VCaP (cell line): ENCODE measurements around the gene MIGA1.
"Not testable (repeated sequence)": the region's sequence is repeated elsewhere in the genome, so short reads cannot be mapped to it uniquely, and the experiment has no call there.

Source experiments
- H3K27ac ChIP-seq: fragments of 450-650 bp; 2 replicates; pipeline ENCODE4 v1.5.1; 2017
- TF ChIP-seq, protein P1 (sequence below): fragments of 450-650 bp; conservative IDR thresholded peaks from 2 replicates; pipeline ENCODE4 v1.5.1; 2017; ENCODE audit warnings: mild to moderate bottlenecking, moderate library complexity

Gene MIGA1, protein sequence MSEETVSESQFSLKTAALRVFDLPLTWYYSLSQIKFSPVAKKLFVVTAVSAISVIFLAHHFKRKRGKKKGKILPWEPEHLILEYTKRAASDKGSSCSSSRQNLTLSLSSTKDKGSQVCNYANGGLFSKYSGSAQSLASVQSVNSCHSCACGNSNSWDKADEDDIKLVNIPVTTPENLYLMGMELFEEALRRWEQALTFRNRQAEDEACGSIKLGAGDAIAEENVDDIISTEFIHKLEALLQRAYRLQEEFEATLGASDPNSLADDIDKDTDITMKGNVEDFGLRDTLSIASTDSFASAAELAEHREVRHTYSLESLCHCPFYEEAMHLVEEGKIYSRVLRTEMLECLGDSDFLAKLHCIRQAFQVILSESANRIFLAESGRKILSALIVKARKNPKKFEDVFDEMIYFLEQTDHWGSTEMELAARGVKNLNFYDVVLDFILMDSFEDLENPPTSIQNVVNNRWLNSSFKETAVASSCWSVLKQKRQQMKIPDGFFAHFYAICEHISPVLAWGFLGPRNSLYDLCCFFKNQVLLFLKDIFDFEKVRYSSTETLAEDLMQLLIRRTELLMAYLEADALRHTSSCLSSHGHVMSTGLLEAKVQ

DNA sequence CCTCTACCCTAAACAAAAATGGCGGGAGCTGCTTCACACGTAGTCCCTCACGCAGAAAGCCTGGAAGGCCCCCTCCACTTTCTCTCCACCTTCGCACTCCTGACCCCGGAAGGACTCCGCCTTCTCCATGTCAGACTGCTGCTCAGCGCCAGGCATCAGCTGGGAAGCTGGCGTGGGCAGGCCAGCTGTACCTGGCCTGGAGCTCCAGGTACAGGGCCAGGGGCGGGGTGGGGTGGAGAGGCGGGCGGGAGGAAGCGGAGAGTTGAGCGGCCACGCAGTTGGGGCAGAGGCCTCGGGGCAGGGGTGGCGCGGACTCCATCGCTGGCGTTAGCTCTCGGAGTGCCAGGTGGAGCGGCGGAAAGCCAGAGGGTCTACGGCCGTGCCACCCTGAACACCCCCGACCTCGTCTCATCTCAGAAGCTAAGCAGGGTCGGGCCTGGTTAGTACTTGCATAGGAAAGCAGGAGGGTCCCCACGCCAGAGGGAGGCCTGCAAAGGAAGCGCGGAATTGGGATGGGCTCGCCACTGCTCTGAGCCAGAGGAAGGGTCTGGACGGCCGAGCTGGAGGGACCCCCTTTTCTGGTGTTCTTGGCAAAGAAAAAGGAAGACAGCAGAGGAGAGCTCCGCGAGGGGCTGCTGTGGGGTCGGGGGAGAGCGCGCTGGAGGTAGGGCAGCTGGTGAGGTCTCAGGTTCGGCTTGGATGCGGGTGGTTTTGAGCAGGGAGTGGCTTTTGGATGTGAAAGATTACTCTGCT is at the start of gene MIGA1:
TSS of gene MIGA1 (plus strand) at position 121 of the 753 bp plus-strand sequence. CDS start 3,604 bp downstream, outside the sequence.
- H3K27ac ChIP-seq = peak within 1 kb of the TSS; percentile 84
- TF ChIP-seq, protein P1, sequence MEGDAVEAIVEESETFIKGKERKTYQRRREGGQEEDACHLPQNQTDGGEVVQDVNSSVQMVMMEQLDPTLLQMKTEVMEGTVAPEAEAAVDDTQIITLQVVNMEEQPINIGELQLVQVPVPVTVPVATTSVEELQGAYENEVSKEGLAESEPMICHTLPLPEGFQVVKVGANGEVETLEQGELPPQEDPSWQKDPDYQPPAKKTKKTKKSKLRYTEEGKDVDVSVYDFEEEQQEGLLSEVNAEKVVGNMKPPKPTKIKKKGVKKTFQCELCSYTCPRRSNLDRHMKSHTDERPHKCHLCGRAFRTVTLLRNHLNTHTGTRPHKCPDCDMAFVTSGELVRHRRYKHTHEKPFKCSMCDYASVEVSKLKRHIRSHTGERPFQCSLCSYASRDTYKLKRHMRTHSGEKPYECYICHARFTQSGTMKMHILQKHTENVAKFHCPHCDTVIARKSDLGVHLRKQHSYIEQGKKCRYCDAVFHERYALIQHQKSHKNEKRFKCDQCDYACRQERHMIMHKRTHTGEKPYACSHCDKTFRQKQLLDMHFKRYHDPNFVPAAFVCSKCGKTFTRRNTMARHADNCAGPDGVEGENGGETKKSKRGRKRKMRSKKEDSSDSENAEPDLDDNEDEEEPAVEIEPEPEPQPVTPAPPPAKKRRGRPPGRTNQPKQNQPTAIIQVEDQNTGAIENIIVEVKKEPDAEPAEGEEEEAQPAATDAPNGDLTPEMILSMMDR = no peak

DNA sequence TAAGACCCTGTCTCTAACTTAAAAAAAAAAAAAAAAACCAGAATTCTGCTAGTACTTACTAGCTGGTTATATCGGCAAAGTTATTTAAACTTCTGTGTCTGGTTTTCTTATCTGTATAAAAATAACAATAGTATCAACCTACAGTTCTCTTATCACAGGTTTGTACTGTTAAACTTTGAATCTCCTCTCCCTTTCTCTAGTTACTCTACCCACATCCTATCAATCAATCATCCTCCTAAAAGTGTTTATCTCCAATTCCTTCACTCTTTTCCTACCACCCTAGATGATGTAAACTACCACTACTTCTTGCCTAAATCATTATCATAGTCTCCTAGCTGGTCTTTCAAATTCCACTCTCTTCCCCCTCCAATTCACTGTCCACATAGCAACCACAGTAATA is 47.4 kb upstream of the MIGA1 start:
- H3K27ac ChIP-seq = no peak overlapping the region
- TF ChIP-seq, protein P1 = no peak

DNA sequence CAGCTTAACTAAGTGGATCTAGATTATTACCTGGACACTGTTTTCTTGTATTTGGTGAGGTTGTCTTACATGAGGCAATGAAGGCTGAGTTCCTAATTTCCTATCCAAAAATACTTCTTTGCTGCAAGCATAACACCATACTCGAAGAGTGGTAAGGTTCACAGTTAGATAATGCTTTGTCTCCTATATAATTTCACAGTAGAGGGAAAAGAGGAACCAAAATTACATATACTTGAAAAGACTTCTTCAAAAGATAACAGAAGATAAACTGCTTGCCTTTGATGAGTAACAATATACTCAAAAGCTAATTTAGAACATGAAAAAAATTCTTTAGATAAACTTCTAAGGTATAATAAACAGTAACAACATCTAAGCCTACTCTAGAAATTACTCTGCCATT is 40.2 kb upstream of the MIGA1 start:
- TF ChIP-seq, protein P1 = no peak
- no peak overlapping the region for H3K27ac ChIP-seq

DNA sequence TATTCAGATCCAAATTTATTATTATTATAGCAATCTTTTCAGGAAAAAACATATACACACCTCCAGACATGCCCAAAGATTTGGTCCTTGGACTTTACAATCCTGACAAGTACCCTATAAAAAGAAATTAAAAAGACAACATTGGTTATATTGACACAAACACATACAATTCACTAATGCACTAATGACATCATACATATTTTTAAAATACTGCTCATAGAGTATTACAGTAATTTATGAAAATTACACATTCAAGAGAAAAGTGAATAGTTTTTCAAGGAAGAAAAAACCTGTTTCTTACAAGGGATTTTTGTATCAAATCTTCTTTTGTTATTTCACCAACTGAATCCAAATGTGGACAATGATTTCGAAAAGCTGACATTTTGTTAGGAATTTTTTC is 38.1 kb upstream of the MIGA1 start:
- TF ChIP-seq, protein P1 = no peak
- H3K27ac ChIP-seq = no peak overlapping the region

DNA sequence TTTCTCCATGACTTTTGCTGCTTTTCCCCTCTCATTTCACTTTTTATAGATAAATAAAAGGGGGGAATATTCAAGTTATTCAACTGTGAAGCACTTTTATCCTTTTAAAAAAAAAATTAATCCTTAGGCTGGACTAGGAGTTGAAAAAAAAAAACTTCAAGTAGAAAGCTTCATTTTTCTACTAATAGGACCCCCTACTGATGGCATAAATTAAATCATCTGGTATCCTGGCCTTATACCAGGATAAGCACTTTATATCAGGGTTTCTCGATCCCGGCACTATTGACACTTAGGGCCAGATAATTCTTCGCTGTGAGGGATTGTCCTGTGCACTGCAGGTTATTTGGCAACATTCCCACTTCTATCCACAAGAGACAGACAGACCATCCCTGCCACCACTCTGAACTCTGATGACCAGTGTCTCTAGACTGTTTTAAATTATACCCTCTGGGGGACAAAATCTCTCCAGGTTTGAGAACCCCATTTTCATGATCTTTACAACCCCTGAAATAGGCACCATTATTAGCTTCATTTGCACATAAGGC is 37.4 kb upstream of the MIGA1 start:
- TF ChIP-seq, protein P1 = no peak
- H3K27ac ChIP-seq = no peak overlapping the region

DNA sequence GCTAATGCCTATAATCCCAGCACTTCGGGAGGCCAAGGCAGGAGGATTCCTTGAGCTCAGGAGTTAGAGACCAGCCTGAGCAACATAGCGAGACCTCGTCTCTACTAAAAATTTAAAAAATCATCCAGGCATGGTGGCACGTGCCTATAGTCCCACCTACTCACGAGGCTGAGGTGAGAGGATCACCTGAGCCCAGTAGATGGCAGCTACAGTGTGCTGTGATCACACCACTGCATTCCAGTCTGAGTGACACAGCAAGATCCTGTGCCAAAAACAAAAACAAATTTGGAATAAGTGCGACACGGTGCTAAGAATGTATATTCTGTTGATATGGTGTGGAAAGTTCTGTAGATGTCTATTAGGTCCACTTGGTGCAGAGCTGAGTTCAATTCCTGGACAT is 34.9 kb upstream of the MIGA1 start:
- H3K27ac ChIP-seq = peak overlapping the region; percentile 43; the same call in 1 of the 2 replicates
- TF ChIP-seq, protein P1 = no peak; the same call in 1 of the 2 replicates

DNA sequence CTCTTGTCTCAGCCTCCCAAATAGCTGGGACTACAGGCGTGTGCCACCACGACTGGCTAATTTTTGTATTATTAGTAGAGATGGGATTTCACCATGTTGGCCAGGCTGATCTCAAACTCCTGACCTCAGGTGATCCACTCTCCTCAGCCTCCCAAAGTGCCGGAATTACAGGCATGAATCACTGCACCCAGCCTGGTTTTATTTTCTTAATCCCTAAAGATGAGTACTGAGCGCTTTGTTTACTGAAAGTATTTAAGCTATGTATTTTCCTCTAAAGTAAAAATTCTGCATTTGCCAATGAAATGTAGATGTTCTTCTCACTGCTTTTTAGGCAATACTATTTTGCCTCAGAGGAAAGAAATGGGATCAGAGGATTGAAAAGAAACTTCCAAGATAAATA is 30.0 kb upstream of the MIGA1 start:
- H3K27ac ChIP-seq = not testable (repeated sequence)
